Left colon (tissue), 2 donors: ENCODE data around the gene ATF1. TPM values are rescaled to one million over a fixed set of nuclear protein-coding genes. Genes with fewer than 3 reads are reported as not detected.
"Not testable (repeated sequence)": the region's sequence is repeated elsewhere in the genome, so short reads cannot be mapped to it uniquely, and the experiment has no call there.

Experiments used
- ATAC-seq: fragments of 200-7000 bp; cut with Tn5 transposase; one replicate; pipeline ENCODE4 v1.9.1; 2020; ENCODE audit warnings: mild to moderate bottlenecking, moderate library complexity
- DNase-seq, 2 donors: peaks; one replicate each; pipeline ENCODE4 v3.0.0-alpha.2; 2020
- intact Hi-C, 2 donors: fragments of 100-400 bp; cut with DNase I in 1 of 2; cut with micrococcal nuclease in 1 of 2; formaldehyde crosslinking; loops; one replicate each; pipeline versions ENCODE4 v1.11.2 to v1.14.0; 2022; cut with DNase I, micrococcal nuclease
- total RNA-seq, 2 donors: library from RNA; stranded (reverse); fragmentation: NEBNext Ultra II Directional; extraction: Animal tissue kit (Norgen Biotek cat#: 25700); gene quantifications; one replicate each; pipeline ENCODE4 v1.2.1, GENCODE V29; 2021
- donor health status: DM: no; HTN: no; CAD: no.
- donor health status: DM: yes; HTN: yes; CAD: no.

The ATF1 gene
- total RNA-seq, 2 donors from 2014 or later, result 35.8 to 36.4 TPM

- intact Hi-C loops, result no loop called here
- ATAC-seq (no peak), DNase-seq (no peak)
These were observed 77.0 kb downstream of the ATF1 start for GRCh38 chr12:50840809-50841487.

GRCh38 chr12:50841716-50842531 lies 78.0 kb downstream of the ATF1 start:
- intact Hi-C loops, result no loop called here
- ATAC-seq (no peak), DNase-seq (no peak)

GRCh38 chr12:50842637-50843493 lies 79.0 kb downstream of the ATF1 start, which contains the start of gene TMPRSS12:
TMPRSS12 (plus strand) TSS chr12:50842926; CDS start chr12:50842965, 39 bp downstream.
- peak in 1 of 2 donors; percentile 12 for DNase-seq
- ATAC-seq, result no peak
- intact Hi-C loops, result no loop called here

- no peak for DNase-seq
- intact Hi-C loops, result no loop called here
- ATAC-seq, result no peak
These were observed 81.2 kb downstream of the ATF1 start for GRCh38 chr12:50845021-50845647.

GRCh38 chr12:50848963-50849362 lies 85.1 kb downstream of the ATF1 start:
- no peak for ATAC-seq
- intact Hi-C loops, result no loop called here
- no peak for DNase-seq

GRCh38 chr12:50855218-50855617 lies 91.3 kb downstream of the ATF1 start:
- ATAC-seq, DNase-seq, intact Hi-C loops: not testable (repeated sequence)

GRCh38 chr12:50855679-50856078 lies 91.8 kb downstream of the ATF1 start:
- DNase-seq, intact Hi-C loops, ATAC-seq: not testable (repeated sequence)

GRCh38 chr12:50859621-50860310 lies 95.9 kb downstream of the ATF1 start:
- ATAC-seq (no peak), DNase-seq (no peak)
- intact Hi-C loops, result no loop called here

GRCh38 chr12:50862316-50862715 lies 98.4 kb downstream of the ATF1 start:
- peak; percentile 58 for ATAC-seq
- intact Hi-C loops, result no loop called here

GRCh38 chr12:50865266-50865665 lies 101.4 kb downstream of the ATF1 start:
- ATAC-seq, result no peak
- DNase-seq, result no peak
- intact Hi-C loops, result no loop called here

More at GRCh38 chr12:50862316-50862715, 98.4 kb downstream of the ATF1 start:
- no peak for DNase-seq

GRCh38 chr12:50868881-50869280 lies 105.0 kb downstream of the ATF1 start:
- intact Hi-C loops, DNase-seq, ATAC-seq: not testable (repeated sequence)

Other genes with a start within 250 kb of the ATF1 start
- not detected for gene TMPRSS12, start 78.8 kb downstream of the ATF1 start, total RNA-seq
- not detected for gene HIGD1C, start 188.4 kb downstream of the ATF1 start, total RNA-seq